ENCODE data around the gene ZNF862. TPM values are rescaled to one million over a fixed set of nuclear protein-coding genes. Genes with fewer than 3 reads are reported as not detected.

The ZNF862 gene
- polyA plus RNA-seq, 3 donors = 1.3 to 18.4 (median 2.7) TPM

- Histone ChIP-seq H4K20me1 (ENCODE audit: insufficient read depth, low read length) (no peaks in the 10 kb centered on the region), H3K4me3 (replicated peaks in 1 of 3; ENCODE audit: low read depth in 2 of 3, low read length in 3 of 3) (no peak overlapping the region), H3K27me3 (ENCODE audit: control insufficient read depth in 2 of 2, insufficient read depth in 2 of 2, low read length in 2 of 2) (no peaks in the 10 kb centered on the region), H2AFZ (ENCODE audit: insufficient read depth, low read depth, low read length, poor library complexity, severe bottlenecking) (no peak overlapping the region), H3K9ac (ENCODE audit: insufficient read depth, low read length, poor library complexity, severe bottlenecking) (no peak overlapping the region), H3K79me2 (ENCODE audit: insufficient read depth, low read length) (no peaks in the 10 kb centered on the region), H3K36me3 (replicated peaks in 1 of 2; ENCODE audit: control insufficient read depth in 1 of 2, insufficient read depth in 2 of 2, low read length in 2 of 2) (no peaks in the 10 kb centered on the region), H3K4me1 (ENCODE audit: control insufficient read depth in 1 of 2, insufficient read depth in 2 of 2, low read length in 2 of 2) (no peaks in the 10 kb centered on the region), H3K9me3 (replicated peaks in 1 of 2; ENCODE audit: control insufficient read depth in 1 of 2, insufficient read depth in 1 of 2, low read length in 2 of 2) (no peaks in the 10 kb centered on the region), H3K4me2 (replicated peaks; ENCODE audit: extremely low read depth, low read length, poor library complexity, severe bottlenecking) (no peak overlapping the region), H3K27ac (ENCODE audit: low read depth in 1 of 2, low read length in 2 of 2) (no peak overlapping the region)
- Mint-ChIP-seq H3K27me3 (ENCODE audit: low read depth in 3 of 3) (no peaks in the 10 kb centered on the region), H3K9me3 (no peaks in the 10 kb centered on the region), H3K27ac (no peak overlapping the region), H3K36me3 (no peaks in the 10 kb centered on the region), H3K4me1 (no peaks in the 10 kb centered on the region), H3K4me3 (no peak overlapping the region)
- no peak for TF ChIP-seq CTCF (IDR thresholded peaks at IDR 0.05)
- 86% methylated on average over 3 of the region's 4 CpGs for WGBS (ENCODE audit: insufficient coverage)
- DNase-seq = no peak
- intact Hi-C loops (cut with micrococcal nuclease) = no loop called here
Measured at GRCh38 chr7:149816794-149817193, 21.4 kb upstream of the ZNF862 start.

GRCh38 chr7:149817301-149817771, 20.8 kb upstream of the ZNF862 start:
- H3K9me3 Mint-ChIP-seq = no peaks in the 10 kb centered on the region
- Histone ChIP-seq H3K36me3 (replicated peaks in 1 of 2; ENCODE audit: control insufficient read depth in 1 of 2, insufficient read depth in 2 of 2, low read length in 2 of 2) (no peaks in the 10 kb centered on the region), H3K79me2 (ENCODE audit: insufficient read depth, low read length) (no peaks in the 10 kb centered on the region), H2AFZ (ENCODE audit: insufficient read depth, low read depth, low read length, poor library complexity, severe bottlenecking) (no peak overlapping the region), H3K4me2 (replicated peaks; ENCODE audit: extremely low read depth, low read length, poor library complexity, severe bottlenecking) (no peak overlapping the region), H3K27me3 (ENCODE audit: control insufficient read depth in 2 of 2, insufficient read depth in 2 of 2, low read length in 2 of 2) (no peaks in the 10 kb centered on the region), H3K9ac (ENCODE audit: insufficient read depth, low read length, poor library complexity, severe bottlenecking) (no peak overlapping the region), H4K20me1 (ENCODE audit: insufficient read depth, low read length) (no peaks in the 10 kb centered on the region), H3K4me3 (replicated peaks in 1 of 3; ENCODE audit: low read depth in 2 of 3, low read length in 3 of 3) (no peak overlapping the region), H3K4me1 (ENCODE audit: control insufficient read depth in 1 of 2, insufficient read depth in 2 of 2, low read length in 2 of 2) (no peaks in the 10 kb centered on the region), H3K27ac (ENCODE audit: low read depth in 1 of 2, low read length in 2 of 2) (no peak overlapping the region), H3K9me3 (replicated peaks in 1 of 2; ENCODE audit: control insufficient read depth in 1 of 2, insufficient read depth in 1 of 2, low read length in 2 of 2) (no peaks in the 10 kb centered on the region)
- no peak for TF ChIP-seq CTCF (IDR thresholded peaks at IDR 0.05)
- no peaks in the 10 kb centered on the region for H3K4me1 Mint-ChIP-seq
- no peaks in the 10 kb centered on the region for H3K27me3 Mint-ChIP-seq (ENCODE audit: low read depth in 3 of 3)
- peak overlapping the region in 1 of 7 donors; percentile 41 for H3K27ac Mint-ChIP-seq
- intact Hi-C loops (cut with micrococcal nuclease) = no loop called here
- DNase-seq = no peak
- H3K4me3 Mint-ChIP-seq = no peak overlapping the region
- 87% methylated on average over 7 of the region's 8 CpGs for WGBS (ENCODE audit: insufficient coverage)
- H3K36me3 Mint-ChIP-seq = no peaks in the 10 kb centered on the region

All from CD14-positive monocyte (primary cell).